CD4-positive, alpha-beta T cell treated with Interleukin-6 for 4 hours (primary cell): ENCODE results near the gene CLCN1.

Experiments used
- DNase-seq: peaks from one replicate; pipeline ENCODE4 v3.0.0-alpha.2; 2020; ENCODE audit warnings: mixed read lengths

CLCN1 gene

DNA sequence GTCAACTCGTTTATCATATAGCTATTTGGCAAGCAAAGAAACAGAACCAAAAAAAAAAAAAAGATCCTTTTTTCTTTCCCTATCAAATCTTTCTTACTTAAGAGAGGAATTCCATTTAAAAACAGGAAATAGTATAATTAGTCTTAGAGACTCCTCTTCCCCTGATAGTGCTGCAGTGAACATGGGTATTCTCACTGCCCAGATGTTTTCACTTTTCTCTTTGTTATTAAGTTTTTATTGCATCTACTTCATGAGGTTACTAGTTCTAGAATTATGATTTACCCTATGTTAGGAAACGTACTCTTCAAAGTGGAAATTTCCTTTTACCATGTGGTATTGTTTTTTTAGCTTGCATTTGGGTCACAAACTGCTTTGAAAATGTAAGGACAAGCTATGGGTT is 19.2 kb upstream of the CLCN1 start:
- DNase-seq: no peak

DNA sequence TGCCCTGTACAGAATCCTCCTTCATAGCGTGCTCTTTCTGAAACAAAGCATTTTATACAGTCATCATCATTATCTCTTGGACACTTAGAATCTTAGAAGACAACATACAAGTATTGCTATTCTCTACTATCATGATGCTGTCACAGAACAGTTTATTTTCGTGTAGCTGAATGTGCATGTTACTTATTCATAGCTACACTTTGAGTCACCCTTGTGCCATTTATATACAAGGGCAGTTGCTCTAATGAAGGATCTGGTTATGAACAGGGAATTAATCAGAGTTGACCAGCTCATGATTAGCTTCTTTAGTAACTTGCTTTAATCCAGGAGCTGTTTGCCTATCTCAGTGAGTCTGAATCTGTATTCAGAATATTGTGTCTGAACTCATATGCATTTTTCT is 16.6 kb upstream of the CLCN1 start:
- DNase-seq: no peak

DNA sequence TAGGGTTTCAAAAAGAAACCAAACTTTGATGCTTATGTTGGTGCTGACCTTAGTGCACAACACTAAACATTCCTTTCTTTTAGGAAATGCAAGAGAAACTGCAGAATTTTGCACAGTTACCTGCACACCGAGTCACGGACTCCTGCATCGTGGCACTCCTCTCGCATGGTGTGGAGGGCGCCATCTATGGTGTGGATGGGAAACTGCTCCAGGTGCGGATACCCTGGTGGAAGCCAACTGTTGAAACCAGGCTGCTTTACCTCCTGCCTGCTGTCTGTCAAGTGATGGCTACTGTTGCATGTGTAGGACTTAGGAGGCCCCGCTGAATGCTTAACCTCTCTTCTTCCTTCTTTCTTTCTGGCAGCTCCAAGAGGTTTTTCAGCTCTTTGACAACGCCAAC is 16.1 kb upstream of the CLCN1 start:
- peak; percentile 79 for DNase-seq

DNA sequence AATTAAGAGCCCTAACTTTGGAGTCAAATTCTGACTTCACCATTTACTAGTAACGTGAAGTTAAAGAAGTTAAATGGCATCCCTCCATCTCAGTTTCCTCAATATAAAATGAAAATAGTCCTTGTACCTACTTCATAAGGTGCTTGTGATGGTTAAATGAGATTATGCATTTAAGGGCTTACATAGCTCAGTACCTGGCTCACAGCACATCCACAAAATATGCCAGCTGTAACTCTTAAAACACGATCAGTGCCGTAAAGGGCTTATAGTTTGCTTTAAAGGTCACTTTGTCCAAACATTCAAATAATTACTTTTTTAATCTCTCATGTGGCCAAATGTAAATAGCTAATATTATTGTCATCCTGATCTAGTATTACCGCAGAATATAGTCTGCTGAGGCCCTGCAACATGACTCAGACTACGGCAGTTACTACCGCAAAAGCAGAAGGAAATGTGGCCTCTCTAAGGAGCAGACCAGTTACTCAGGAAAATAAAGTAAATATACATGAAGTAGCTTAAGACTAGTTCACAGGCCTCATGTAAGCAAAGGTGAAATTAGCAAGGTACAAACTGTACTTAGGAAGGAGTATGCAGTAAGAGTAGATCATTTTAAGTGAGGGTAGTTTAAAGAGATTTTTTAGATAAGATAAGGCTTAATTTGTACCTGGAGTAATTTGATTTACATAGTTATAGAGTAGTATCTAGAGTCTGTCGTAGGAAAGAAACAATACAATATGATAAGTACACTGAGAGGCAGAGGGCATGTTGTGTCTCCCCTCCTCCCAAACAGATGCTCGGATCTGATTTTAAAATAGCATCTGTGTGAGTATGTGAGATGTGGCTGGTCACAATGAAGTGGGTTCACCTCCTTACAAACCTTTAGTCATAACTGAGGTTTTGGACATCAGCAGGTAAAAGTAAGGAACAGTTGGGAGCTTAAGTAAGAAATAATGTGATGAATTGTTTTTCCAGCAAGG is 14.7 kb upstream of the CLCN1 start:
- no peak for DNase-seq

DNA sequence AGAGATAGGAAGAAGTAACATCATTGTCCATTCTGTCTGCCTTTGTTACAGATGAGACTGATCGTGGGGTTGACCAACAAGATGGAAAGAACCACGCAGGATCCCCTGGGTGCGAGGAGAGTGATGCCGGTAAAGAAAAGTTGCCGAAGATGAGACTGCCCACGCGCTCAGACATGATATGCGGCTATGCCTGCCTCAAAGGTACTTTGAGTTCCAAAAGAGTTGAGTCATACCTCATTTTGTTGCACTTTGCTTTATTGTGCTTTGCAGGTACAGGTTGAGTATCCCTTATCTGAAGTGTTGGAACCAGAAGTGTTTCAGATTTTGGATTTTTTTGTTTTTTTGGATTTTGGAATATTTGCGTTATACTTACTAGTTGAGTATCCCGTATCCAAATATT is 12.2 kb upstream of the CLCN1 start:
- no peak for DNase-seq

DNA sequence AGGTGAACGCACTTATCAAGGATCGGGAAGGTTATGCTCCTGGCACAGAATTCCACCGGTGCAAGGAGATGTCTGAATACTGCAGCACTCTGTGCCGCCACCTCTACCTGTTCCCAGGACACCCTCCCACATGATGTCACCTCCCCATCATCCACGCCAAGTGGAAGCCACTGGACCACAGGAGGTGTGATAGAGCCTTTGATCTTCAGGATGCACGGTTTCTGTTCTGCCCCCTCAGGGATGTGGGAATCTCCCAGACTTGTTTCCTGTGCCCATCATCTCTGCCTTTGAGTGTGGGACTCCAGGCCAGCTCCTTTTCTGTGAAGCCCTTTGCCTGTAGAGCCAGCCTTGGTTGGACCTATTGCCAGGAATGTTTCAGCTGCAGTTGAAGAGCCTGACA is 11.0 kb upstream of the CLCN1 start:
- no peak for DNase-seq

DNA sequence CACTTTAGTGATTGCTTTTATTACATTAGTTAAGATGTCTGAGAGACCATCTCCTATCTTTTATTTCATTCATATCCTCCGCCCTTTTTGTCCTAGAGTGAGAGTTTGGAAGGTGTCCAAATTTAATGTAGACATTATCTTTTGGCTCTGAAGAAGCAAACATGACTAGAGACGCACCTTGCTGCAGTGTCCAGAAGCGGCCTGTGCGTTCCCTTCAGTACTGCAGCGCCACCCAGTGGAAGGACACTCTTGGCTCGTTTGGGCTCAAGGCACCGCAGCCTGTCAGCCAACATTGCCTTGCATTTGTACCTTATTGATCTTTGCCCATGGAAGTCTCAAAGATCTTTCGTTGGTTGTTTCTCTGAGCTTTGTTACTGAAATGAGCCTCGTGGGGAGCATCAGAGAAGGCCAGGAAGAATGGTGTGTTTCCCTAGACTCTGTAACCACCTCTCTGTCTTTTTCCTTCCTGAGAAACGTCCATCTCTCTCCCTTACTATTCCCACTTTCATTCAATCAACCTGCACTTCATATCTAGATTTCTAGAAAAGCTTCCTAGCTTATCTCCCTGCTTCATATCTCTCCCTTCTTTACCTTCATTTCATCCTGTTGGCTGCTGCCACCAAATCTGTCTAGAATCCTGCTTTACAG is 10.4 kb upstream of the CLCN1 start:
- peak; percentile 73 for DNase-seq

DNA sequence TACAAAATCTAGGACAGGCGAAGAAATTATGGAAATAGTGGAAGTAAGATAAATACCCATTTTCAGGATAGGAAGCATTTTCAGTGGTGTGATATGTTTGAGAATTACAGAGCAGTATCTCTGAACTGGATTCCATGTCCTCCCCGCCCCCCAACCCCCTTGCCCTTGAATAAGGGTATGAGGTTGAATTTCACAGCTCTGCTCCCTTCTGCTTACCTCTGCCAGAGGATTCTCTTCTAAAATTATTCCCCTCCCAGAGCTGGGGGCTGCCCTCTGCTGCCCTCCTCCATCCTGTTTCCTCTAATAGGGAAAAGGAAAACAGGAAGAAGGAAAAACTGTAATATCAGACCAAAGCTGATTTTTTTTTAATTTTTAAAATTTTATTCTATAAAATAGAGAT is 7.3 kb upstream of the CLCN1 start:
- DNase-seq: no peak

DNA sequence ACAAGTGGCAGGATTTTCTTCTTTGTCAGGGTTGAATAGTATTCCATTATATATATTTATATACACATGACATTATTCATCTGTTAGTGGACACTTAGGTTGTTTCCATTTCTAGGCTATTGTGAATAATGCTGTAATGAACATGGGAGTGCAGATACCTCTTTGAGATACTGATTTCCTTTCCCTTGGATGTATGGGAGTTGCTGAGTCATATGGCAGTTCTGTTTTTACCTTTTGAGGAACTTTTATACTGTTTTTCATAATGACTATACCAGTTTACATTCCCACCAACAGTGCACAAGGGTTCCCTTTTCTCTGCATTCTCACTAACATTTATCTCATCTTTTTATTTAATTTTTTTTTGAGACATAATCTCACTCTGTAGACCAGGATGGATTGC is 1.8 kb upstream of the CLCN1 start:
- no peak for DNase-seq

DNA sequence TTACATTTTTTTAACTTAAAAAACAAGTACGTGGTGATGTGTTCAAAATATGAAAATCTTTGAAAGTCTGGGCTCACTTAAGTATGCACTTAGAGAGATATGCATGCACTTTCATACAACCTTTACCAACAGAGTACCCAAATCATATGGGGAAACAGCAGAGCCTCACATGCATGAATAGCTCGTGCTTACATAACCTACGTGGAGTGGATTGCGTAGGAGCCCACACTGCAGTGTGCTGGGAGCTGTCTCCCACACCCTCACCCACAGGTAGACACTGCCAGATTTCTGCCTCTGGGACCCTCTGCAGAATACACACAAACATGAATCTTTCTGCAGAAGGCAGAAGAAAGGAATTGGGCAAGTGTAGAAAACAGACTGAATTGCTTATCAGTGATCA is 581 bp downstream of the CLCN1 start:
- no peak for DNase-seq

DNA sequence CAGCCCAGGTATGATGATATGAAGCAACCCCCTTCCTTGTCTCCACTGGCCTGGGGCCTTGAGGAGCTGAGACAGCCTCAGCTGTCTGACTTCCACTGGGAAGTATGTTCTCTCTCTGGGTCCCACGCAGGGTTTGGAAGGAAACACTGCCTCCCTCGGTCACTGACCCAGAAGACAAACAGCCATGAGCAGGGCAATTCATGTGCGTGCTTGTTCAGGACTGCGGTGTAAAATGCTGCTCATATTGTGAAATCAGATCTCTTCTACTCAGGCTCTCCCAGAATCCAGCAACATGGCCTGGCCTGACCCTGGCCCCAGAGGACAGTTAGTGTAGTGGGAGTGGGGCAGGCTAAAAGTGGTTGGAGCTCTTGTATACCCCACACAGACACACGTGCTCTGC is 2.8 kb downstream of the CLCN1 start:
- no peak for DNase-seq

DNA sequence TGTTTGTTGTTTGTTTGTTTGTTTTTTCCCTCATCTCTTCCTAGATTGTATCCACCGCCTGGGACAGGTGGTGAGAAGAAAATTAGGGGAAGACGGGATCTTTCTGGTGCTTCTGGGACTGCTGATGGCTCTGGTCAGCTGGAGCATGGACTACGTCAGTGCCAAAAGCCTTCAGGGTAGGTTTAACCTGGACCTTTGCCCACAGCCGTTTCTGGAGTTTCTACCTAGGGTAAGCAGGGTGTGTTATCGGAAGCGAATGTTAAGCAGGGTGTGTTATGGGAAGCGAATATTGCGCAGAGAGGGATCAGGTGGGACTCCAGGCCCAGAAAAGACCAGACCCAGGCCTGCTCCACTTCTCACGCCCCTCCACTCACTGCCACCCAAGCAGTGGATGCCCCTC is 4.7 kb downstream of the CLCN1 start:
- no peak for DNase-seq

DNA sequence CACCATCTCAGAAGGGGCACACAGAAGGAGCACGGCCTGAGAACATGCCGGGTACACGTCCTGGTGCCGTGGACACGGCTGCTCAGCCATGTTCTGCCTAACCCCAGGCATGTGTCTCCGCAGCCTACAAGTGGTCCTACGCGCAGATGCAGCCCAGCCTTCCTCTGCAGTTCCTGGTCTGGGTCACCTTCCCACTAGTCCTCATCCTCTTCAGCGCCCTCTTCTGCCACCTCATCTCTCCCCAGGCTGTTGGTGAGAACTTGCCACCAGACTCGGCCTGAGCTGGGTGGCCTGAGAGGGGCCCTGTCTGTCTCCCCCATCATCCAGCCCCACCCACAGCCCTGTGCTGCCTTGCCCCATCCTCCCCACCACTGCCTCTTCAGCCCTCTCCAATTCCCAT is 5.3 kb downstream of the CLCN1 start:
- no peak for DNase-seq

DNA sequence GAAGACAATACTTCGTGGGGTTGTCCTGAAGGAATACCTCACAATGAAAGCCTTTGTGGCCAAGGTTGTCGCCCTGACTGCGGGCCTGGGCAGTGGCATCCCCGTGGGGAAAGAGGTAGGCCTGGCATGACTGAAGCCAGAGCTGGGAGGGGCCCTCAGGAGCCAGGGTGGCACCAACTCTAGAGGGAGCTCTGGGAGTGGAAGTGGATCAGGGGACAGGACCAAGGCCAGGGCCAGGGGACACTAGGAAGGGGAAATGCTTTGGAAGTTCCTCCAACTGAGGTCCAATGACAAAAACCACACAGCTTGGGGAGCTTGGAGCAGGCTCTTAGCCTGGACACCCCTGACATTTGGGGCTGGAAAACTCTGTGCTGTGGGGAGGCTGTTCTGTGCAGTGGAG is 5.8 kb downstream of the CLCN1 start:
- DNase-seq: peak; percentile 30

DNA sequence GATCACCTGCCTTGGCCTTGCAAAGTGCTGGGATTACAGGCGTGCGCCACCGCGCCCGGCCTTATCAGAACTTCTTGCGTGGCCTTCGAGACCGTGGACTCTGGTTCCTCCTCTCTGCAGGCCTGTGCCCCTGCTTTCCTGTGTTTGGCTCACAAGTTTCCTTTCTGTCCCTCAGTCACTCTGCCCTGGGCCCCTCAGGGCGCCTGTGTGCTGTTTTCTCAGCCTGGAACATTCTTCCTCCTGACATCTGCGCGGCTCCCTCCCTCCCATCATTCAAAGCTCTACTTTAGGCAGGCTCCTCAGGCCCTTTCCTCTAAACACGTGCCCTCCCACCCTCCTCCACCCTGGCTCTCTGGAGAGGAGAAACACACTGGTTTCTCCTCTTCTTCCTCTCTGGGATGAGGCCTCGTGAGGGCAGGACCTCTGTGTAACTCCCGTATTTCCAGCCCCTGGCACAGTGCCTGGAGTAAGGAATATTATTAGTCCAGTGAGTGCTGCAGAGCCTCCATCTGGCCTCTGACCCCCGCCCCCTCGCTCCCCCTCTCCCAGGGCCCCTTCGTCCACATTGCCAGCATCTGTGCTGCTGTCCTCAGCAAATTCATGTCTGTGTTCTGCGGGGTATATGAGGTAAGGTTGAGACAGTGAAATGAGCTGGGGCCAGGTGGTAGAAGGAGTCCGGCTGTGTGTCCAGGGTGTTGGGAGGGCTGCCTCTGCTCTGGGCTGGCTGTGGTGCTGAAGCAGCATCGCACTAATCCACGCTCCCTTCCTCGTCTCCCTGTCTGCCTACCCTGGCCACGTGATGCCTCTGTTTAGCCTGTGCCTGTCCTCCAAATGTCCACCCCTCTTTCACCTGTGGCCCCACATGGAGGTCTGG is 7.1 kb downstream of the CLCN1 start:
- no peak for DNase-seq

DNA sequence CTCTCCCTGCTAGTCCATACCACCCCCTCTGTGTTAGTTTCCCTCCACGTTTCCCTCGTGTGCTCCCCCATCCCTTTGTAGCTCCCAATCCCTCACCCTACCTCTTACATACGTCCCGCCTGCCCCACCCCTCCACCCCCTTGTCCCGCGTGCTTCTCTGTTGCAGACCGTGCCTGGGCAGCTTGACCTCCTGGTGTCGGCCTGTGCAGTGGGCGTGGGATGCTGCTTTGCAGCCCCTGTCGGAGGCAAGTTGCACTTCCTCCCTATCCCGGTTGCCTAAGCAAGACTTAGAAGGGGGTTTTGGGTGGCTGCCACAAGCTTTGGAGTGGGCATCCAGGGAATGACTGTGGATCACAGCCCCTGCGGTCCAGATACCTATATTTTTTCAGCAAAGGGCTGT is 7.7 kb downstream of the CLCN1 start:
- DNase-seq: no peak

DNA sequence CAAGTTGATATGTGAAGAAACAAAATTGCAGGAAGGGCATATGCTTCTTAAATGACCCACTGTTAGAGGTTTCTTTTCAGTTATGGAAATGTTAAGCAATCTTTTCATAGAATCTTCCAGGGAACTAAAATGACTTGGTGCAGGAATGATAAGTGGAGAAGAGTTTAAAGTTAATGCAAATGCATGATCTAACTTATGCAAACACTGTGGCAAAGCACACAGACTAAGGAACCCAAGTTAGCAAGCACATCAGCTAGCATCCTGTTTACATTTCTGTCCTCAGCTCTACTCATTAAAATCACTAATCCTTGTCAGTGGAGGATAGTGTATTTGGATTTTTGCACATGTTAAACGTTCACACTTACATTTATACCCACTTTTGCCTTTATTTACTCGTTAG is 9.3 kb downstream of the CLCN1 start:
- DNase-seq: no peak

DNA sequence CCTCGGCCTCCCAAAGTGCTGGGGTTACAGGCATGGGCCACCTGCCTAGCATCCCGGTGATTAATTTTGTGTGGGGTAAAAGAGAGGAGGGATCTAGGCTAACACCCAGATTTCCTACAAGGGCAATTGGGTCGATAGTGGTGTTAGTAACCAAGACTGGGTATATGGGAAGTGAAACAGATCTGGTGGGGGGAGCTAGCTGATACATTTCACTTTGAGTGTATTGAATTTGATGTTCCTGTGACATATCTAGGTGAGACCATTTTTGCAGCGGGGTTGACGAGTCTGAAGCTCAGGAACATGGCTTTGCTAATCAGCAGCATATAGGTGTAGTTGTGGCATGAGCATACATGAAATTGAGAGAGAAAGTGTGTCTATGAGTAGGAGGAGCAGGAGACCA is 12.0 kb downstream of the CLCN1 start:
- DNase-seq: no peak

DNA sequence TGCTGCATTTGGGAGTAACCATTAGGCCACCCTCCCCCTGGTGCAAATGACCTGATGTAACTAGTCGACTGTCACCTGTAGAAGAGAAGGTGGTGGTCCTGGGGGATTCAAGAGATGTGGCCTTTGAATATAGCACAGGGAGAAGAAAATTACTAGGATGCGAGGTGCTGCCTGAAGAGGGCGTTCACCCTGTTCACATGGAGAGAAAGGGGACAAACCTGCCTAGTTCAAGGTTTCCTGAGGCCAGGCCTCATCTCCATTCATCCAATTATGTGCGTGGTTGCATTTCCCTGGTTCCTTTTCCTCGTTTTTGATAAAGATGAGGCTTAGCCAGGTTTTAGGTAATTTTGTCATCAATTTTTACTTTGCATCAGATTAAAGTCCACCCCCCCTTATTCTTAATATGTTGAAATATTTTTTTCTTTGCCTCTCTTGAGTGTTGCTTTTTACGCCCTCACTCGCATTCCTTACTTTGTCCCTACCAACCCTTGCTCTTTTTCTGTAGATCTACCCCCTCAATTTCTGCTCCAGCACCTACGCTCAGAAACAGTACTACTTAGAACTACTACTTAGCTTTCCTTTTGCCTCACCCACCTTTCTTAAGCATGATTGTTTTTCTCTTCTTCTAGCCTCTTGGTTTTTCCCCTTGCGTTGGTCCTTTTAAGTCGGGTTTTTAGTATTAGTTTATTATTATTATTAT is 13.7 kb downstream of the CLCN1 start:
- DNase-seq: no peak

DNA sequence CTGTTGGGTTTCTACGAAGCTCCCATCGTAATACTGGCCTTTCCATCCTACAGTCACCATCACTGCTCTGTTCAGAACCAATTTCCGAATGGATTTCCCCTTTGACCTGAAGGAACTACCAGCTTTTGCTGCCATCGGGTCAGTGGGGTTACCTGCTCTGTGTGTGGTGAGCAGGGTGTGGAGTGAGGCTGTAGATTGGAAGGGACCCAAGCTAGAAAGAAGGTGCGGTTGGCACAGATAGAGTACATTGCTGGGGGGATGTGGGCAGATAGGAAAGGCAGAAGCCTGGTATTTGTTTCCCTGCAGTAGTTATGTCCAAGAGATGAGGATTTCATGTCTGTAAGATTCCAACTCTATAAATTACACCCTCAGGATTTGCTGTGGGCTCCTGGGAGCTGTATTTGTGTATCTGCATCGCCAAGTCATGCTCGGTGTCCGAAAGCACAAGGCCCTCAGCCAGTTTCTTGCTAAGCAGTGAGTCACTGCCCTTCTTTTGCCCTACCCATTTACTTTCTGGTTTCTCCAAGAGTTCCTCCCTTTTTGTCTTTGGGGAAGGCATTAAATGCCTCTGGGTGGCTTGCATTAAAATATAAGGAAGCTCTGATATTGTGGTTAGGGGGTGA is 15.4 kb downstream of the CLCN1 start:
- no peak for DNase-seq

DNA sequence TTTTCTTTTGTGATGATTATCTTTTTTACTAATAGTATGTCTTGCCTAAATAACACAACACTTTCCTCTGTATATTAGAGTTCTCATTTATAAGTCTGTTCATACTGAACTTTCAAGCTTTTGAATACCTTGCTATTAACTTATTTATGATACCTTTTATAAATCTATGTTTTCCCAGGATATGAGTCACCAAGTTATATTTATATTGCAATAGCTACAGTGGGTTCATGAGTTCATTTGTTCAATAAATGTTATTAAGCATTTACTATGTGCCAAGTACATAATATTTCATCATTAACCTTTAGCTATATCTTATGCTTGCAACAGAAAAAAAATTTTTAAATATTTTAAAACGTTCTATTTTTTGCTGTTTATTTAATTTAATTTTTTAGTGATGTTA is 18.3 kb downstream of the CLCN1 start:
- no peak for DNase-seq

DNA sequence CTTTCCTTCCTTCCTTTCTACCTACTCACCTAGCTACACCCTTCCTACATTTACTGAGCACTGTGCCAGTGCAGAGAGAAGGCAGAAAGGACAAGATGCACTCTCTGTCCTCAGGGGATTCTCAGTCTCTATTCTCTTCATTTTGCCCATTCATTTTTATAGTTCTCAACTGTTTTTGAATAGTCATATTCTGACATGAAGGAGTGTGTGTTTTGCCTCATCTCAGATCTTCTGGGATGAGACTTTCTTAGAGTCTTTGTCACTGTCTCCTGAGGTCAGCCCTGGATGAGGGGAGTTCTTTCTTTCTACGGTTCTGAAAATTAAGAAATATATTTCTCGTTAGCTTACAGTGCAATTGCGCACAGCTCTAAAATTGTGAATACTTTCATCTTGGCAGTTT is 21.3 kb downstream of the CLCN1 start:
- no peak for DNase-seq
